GM23248 (cell line): ENCODE measurements around the gene CALD1. TPM values are rescaled to one million over a fixed set of nuclear protein-coding genes. Genes with fewer than 3 reads are reported as not detected.

Experiments used
- DNase-seq: peaks from one replicate; pipeline ENCODE4 v3.0.0-alpha.2; 2015
- H2AFZ ChIP-seq: fragments of 200-600 bp; sonication (generic); 2 replicates; pipeline ENCODE4 v1.6.1; 2016; ENCODE audit warnings: antibody characterized with exemption
- H3F3A ChIP-seq: fragments of 200-600 bp; sonication (generic); 2 replicates; pipeline ENCODE4 v1.6.1; 2016; ENCODE audit warnings: mild to moderate bottlenecking, antibody characterized with exemption, mixed run types; ENCODE audit not compliant: insufficient read depth
- H3K27ac ChIP-seq: fragments of 200-600 bp; sonication (generic); 2 replicates; pipeline ENCODE4 v1.5.1; 2016; ENCODE audit warnings: mild to moderate bottlenecking
- H3K27me3 ChIP-seq: fragments of 200-600 bp; sonication (generic); replicated peaks from 2 replicates; pipeline ENCODE4 v1.6.1; 2016; ENCODE audit warnings: mild to moderate bottlenecking; ENCODE audit not compliant: insufficient read depth
- H3K36me3 ChIP-seq: fragments of 200-600 bp; sonication (generic); 2 replicates; pipeline ENCODE4 v1.6.1; 2016; ENCODE audit warnings: low read depth, mild to moderate bottlenecking
- H3K4me1 ChIP-seq: fragments of 200-600 bp; sonication (generic); 2 replicates; pipeline ENCODE4 v1.6.1; 2016; ENCODE audit warnings: mild to moderate bottlenecking; ENCODE audit not compliant: insufficient read depth
- H3K4me2 ChIP-seq: fragments of 200-600 bp; sonication (generic); one replicate; pipeline ENCODE4 v1.6.1; 2016; ENCODE audit warnings: mild to moderate bottlenecking; ENCODE audit not compliant: unreplicated experiment
- H3K4me3 ChIP-seq: fragments of 200-600 bp; sonication (generic); 2 replicates; pipeline ENCODE4 v1.5.1; 2016; ENCODE audit warnings: mild to moderate bottlenecking
- H3K79me2 ChIP-seq: fragments of 200-600 bp; sonication (generic); 2 replicates; pipeline ENCODE4 v1.6.1; 2016; ENCODE audit warnings: mild to moderate bottlenecking; ENCODE audit not compliant: insufficient read depth
- H3K9ac ChIP-seq: fragments of 200-600 bp; sonication (generic); 2 replicates; pipeline ENCODE4 v1.6.1; 2016; ENCODE audit warnings: mild to moderate bottlenecking
- H3K9me2 ChIP-seq: fragments of 200-600 bp; sonication (generic); 2 replicates; pipeline ENCODE4 v1.6.1; 2016; ENCODE audit warnings: mixed run types, mild to moderate bottlenecking, moderate library complexity; ENCODE audit not compliant: insufficient read depth
- H3K9me3 ChIP-seq: fragments of 200-600 bp; sonication (generic); one replicate; pipeline ENCODE4 v1.6.1; 2017; ENCODE audit warnings: low read depth
- H4K20me1 ChIP-seq: fragments of 200-600 bp; sonication (generic); 2 replicates; pipeline ENCODE4 v1.6.0; 2016; ENCODE audit not compliant: insufficient read depth
- EZH2 ChIP-seq: fragments of 200-600 bp; sonication (generic); IDR thresholded peaks from 2 replicates; pipeline ENCODE4 v1.6.1; 2018; ENCODE audit warnings: antibody characterized with exemption, mild to moderate bottlenecking; ENCODE audit not compliant: insufficient read depth, poor library complexity, severe bottlenecking
- EZH2phosphoT487 ChIP-seq: fragments of 200-600 bp; sonication (generic); IDR thresholded peaks from 2 replicates; pipeline ENCODE4 v1.6.1; 2018; ENCODE audit warnings: antibody characterized with exemption, moderate library complexity, mild to moderate bottlenecking, low read depth; ENCODE audit not compliant: insufficient read depth
- WGBS, 2 experiments: methylation state at CpG; one replicate each; pipeline ENCODE4 v1.1.6; 2015 to 2017; ENCODE audit warnings: low lambda C conversion rate in 2 of 2, low coverage in 1 of 2; ENCODE audit errors: missing lambda C conversion rate in 2 of 2; 5-methylcytosine and 5-hydroxymethylcytosine counted together
- in situ Hi-C: fragments of 300-500 bp; cut with MboI; formaldehyde crosslinking; loops from 2 replicates; pipeline ENCODE4 v1.15.0; 2020
- polyA plus RNA-seq: library from polyadenylated mRNA; unstranded; fragments of >200 nt; fragmentation: Nextera tagmentation; extraction: Ambion mirVana; gene quantifications from 2 replicates; pipeline ENCODE4 v1.2.1, GENCODE V29; 2016
- total RNA-seq: library from RNA; depleted of rRNA; stranded (reverse); fragments of >200 nt; shearing (Covaris generic); gene quantifications from 2 replicates; pipeline ENCODE4 v1.2.3, GENCODE V29; 2014

CALD1 gene
- total and polyA plus RNA-seq, 2 experiments from 2014 or later: 698 to 1,687 TPM

DNA sequence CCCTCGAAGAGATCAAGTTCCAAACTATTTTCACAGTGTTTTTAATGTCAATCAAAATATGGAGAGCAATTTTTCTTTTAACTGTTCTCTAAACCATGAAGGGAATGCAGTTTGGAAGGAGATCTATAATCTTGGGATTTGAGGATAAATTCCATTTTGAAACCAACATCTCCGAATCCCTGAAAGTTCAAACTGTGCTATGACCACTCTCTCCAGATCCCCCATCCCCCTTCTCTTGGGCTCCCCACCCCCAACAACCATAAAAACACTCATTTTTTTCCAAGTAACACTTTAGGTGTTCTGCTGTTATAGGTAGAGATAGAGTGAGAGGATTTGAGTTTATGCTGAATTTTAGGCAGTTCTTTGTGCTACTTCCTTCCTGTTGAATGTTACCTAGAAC lies 1.7 kb downstream of the CALD1 start:
- Histone ChIP-seq H3K9me3 (no peaks in the 10 kb centered on the region), H3K36me3 (peaks cover 35% of the 10 kb centered on the region), H3K27ac (peak overlapping the region; percentile 76), H3K27me3 (no peaks in the 10 kb centered on the region), H4K20me1 (peaks cover 15% of the 10 kb centered on the region; the same call in 1 of the 2 replicates), H3K4me3 (peak overlapping the region; percentile 93), H3K9ac (peak overlapping the region; percentile 91), H3F3A (peaks cover 72% of the 10 kb centered on the region), H3K4me1 (peaks cover 57% of the 10 kb centered on the region), H3K4me2 (peak overlapping the region; percentile 100), H3K79me2 (peaks cover 67% of the 10 kb centered on the region), H3K9me2 (no peaks in the 10 kb centered on the region), H2AFZ (no peak overlapping the region)
- TF ChIP-seq EZH2: no peak
- TF ChIP-seq EZH2phosphoT487: no peak
- no peak for DNase-seq
- 4 to 6% methylated on average over 2 of the region's 2 CpGs for WGBS, 2 experiments
- in situ Hi-C loops: no loop called here

DNA sequence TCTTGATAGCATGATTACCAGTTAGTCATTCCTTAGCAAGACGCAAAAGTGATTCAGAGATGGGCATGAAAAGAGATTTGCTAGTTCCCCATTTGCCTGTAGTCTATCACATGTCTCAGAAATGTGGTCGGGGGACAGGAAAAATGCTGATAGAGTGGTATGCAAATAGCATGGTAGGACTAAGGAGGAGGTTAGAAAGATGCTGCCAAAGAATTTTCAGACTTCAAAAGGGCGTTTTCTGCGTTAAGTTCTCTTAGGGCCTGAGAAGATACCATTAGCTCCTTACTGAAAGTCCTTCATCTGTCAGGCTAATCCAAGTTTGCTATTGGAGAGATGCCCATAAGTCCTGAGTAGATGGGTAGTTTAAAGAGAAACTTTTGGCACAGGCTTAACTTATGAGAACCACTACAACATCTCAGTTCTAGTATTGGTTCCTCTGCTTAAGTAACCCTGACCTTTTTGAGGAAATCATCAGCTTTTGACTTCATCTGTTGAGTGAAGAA lies 2.7 kb downstream of the CALD1 start:
- Histone ChIP-seq H3K27me3 (no peaks in the 10 kb centered on the region), H3K4me3 (peak overlapping the region; percentile 93), H3K79me2 (peaks cover 77% of the 10 kb centered on the region), H3K9me2 (no peaks in the 10 kb centered on the region), H3K4me2 (peak overlapping the region; percentile 100), H3K4me1 (peaks cover 67% of the 10 kb centered on the region), H3K9ac (peak overlapping the region; percentile 91), H4K20me1 (peaks cover 19% of the 10 kb centered on the region; the same call in 1 of the 2 replicates), H2AFZ (no peak overlapping the region), H3K27ac (peak overlapping the region; percentile 76), H3F3A (peaks cover 80% of the 10 kb centered on the region), H3K36me3 (peaks cover 41% of the 10 kb centered on the region), H3K9me3 (no peaks in the 10 kb centered on the region)
- in situ Hi-C loops: no loop called here
- 78 to 85% methylated on average over 4 of the region's 4 CpGs for whole genome bisulfite sequencing, 2 experiments
- peak; percentile 64 for DNase-seq
- TF ChIP-seq EZH2 (no peak), EZH2phosphoT487 (no peak)

DNA sequence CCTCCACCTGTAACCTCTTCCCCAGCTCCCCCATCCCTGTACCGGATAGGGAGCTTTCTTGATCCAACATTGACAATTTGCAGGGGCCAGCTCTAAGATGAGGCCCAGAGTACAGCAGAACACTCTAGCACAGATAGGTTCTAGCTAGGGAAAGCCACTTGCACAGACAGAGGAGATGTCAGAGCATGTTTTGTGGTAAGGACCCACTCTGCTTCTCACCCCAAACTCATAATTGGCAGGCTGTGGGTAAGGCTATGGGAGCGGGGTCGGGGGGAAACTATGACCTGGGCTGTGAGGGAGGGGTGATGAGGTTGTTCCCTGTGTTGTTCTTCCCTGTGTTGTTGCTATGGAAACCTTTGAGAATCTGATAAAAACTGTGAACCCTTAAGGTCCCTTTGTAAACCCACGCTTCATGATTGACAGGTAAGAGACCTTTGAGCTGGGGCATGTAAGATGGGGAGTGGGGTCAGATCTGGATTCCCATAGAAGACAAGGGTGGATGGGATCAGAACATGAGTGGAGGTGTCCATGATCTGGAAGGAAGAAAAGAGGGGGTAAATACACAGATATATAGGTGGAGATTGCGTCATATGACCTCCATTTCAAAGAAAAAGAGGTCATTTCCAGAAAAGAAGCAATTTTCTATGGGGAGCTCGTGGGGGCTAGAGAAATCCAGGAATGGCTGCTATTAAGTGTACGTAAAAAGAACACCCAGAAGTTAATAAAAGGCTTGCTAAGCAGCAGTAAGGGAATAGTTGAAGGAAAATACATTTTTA lies 4.0 kb downstream of the CALD1 start:
- Histone ChIP-seq H3K9ac (no peak overlapping the region), H2AFZ (no peak overlapping the region), H3K4me3 (peak overlapping the region; percentile 93), H3K4me2 (peak overlapping the region; percentile 100), H3F3A (peaks cover 82% of the 10 kb centered on the region), H4K20me1 (peaks cover 19% of the 10 kb centered on the region), H3K9me2 (no peaks in the 10 kb centered on the region), H3K79me2 (peaks cover 90% of the 10 kb centered on the region), H3K4me1 (peaks cover 73% of the 10 kb centered on the region), H3K36me3 (peaks cover 51% of the 10 kb centered on the region), H3K27me3 (no peaks in the 10 kb centered on the region), H3K27ac (0 out of 2 replicates have a peak overlapping the region, but pooled peaks have one; percentile 8), H3K9me3 (no peaks in the 10 kb centered on the region)
- 86 to 87% methylated on average over 7 of the region's 7 CpGs for WGBS, 2 experiments
- in situ Hi-C loops: no loop called here
- no peak for DNase-seq
- TF ChIP-seq EZH2: no peak
- no peak for TF ChIP-seq EZH2phosphoT487

DNA sequence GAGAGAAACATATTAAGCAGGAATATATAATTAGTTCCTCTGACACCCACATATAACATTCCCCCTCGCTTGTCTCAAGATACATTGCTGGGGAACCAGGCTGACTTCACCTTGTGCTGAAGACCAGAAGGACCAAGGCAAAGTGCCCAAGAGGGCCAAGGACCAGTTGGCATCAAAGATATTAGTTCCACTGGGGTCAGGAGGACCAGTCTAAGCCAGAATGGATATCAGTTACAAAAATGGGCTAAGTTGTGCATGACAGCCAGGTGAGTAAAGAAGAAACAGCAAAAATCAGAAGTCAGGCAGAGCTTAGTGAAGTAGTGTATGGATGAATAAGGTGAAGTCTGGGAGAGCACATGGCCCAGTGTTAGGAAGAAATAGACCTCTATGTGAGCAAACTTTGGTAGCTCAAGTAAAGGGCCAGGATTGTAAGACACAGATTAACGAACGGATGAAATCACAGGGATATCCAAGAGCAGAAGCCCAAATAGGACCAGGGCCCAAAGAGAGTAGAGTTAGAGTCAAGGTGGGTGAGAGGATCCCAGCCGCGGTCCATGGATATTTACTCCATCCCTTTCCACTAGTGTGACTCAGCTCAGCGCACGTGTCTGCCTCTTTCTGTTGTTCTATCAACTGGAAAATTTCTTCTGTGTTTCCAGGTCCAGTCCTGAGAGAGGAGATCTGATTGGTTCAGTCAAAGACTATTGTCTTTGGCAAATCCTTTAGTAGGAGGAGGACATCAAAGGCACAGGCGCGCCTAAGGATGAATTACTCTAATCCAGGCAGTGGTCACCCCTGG lies 5.0 kb downstream of the CALD1 start:
- H3K4me2 ChIP-seq: peak overlapping the region; percentile 100
- H2AFZ ChIP-seq: no peak overlapping the region
- no peak overlapping the region for H3K9ac ChIP-seq
- peaks cover 56% of the 10 kb centered on the region for H3K36me3 ChIP-seq
- H3K9me2 ChIP-seq: no peaks in the 10 kb centered on the region
- no peaks in the 10 kb centered on the region for H3K9me3 ChIP-seq
- peaks cover 85% of the 10 kb centered on the region for H3F3A ChIP-seq
- no peak overlapping the region for H3K27ac ChIP-seq
- no peak for DNase-seq
- in situ Hi-C loops: no loop called here
- peaks cover 100% of the 10 kb centered on the region for H3K79me2 ChIP-seq
- peak overlapping the region; percentile 93 for H3K4me3 ChIP-seq
- 95% methylated on average over 9 of the region's 9 CpGs for WGBS, 2 experiments
- H3K4me1 ChIP-seq: peaks cover 74% of the 10 kb centered on the region
- peaks cover 19% of the 10 kb centered on the region for H4K20me1 ChIP-seq
- TF ChIP-seq EZH2phosphoT487: no peak
- TF ChIP-seq EZH2: no peak
- no peaks in the 10 kb centered on the region for H3K27me3 ChIP-seq
